GM12878 (cell line): ENCODE data around the gene CCNH. TPM values are rescaled to one million over a fixed set of nuclear protein-coding genes. Genes with fewer than 3 reads are reported as not detected.

ENCODE experiments used
- ATAC-seq: fragments of 200-7000 bp; cut with Tn5 transposase; 3 replicates; pipeline ENCODE4 v1.9.1; 2020; ENCODE audit warnings: mild to moderate bottlenecking, moderate library complexity
- BruUV-seq: library from RNA; stranded (reverse); fragments of 400-500 nt; replicated peaks from 2 replicates; lab custom pipeline; 2021; lab: Mats Ljungman, UMichigan
- CTCF ChIA-PET: fragments of 300-600 bp; sonication (Branson Sonifier 250); formaldehyde crosslinking; extraction: SDS; loops from one replicate; lab custom pipeline; 2021; ENCODE audit warnings: inconsistent platforms; lab: Yijun Ruan, JAX
- POLR2A ChIA-PET: fragments of 350-600 bp; formaldehyde crosslinking; extraction: SDS; loops from one replicate; lab custom pipeline; 2021; ENCODE audit warnings: inconsistent platforms; lab: Charles Lee
- RAD21 ChIA-PET: fragments of 300-600 bp; sonication (Branson Sonifier 250); formaldehyde crosslinking; loops from one replicate; lab custom pipeline; 2023; ENCODE audit warnings: antibody characterized with exemption; ENCODE audit not compliant: unreplicated experiment; lab: Charles Lee
- SMC1A ChIA-PET: fragments of 300-600 bp; sonication (Branson Sonifier 250); formaldehyde crosslinking; loops from one replicate; lab custom pipeline; 2023; ENCODE audit not compliant: unreplicated experiment, uncharacterized antibody; lab: Charles Lee
- DNase-seq: peaks from one replicate; pipeline ENCODE4 v3.0.0-alpha.2; 2011; ENCODE audit warnings: low read depth, low spot score
- FAIRE-seq: peaks from 3 replicates; lab custom pipeline; 2011; peaks lifted over from hg19 to GRCh38; lab: Jason Lieb, UNC
- H2AFZ ChIP-seq: 2 replicates; pipeline ENCODE4 v1.6.0; 2011; ENCODE audit warnings: low read depth, low read length, control low read depth; ENCODE audit not compliant: control insufficient read depth
- H3K27ac ChIP-seq: 2 replicates; pipeline ENCODE4 v1.5.1; 2011; ENCODE audit warnings: control low read depth; ENCODE audit not compliant: control insufficient read depth, insufficient read depth
- H3K27me3 ChIP-seq, 2 experiments: replicated peaks in 1 of 2; 2 replicates each; pipeline versions ENCODE4 v1.6.0 to v1.6.1; 2011; ENCODE audit warnings: low read length in 1 of 2; ENCODE audit not compliant: control insufficient read depth in 2 of 2, insufficient read depth in 2 of 2
- H3K36me3 ChIP-seq, 2 experiments: 2 replicates each; pipeline ENCODE4 v1.5.1; 2011; ENCODE audit warnings: low read length in 1 of 2; ENCODE audit not compliant: control insufficient read depth in 2 of 2, insufficient read depth in 2 of 2
- H3K4me1 ChIP-seq: 2 replicates; pipeline ENCODE4 v1.6.1; 2011; ENCODE audit warnings: mild to moderate bottlenecking, low read length, moderate library complexity, mixed read lengths; ENCODE audit not compliant: control insufficient read depth, insufficient read depth
- H3K4me2 ChIP-seq: 2 replicates; pipeline ENCODE4 v1.6.0; 2011; ENCODE audit warnings: control low read depth; ENCODE audit not compliant: control insufficient read depth, insufficient read depth
- H3K4me3 ChIP-seq: fragments of 200-600 bp; sonication (generic); 2 replicates; pipeline ENCODE4 v1.5.1; 2016
- H3K79me2 ChIP-seq: 2 replicates; pipeline ENCODE4 v1.6.0; 2011; ENCODE audit warnings: low read length; ENCODE audit not compliant: control insufficient read depth, insufficient read depth
- H3K9ac ChIP-seq: 2 replicates; pipeline ENCODE4 v1.8.0; 2011; ENCODE audit warnings: low read length, control low read depth, mixed read lengths; ENCODE audit not compliant: control insufficient read depth, insufficient read depth
- H3K9me3 ChIP-seq: replicated peaks from 3 replicates; pipeline ENCODE4 v1.5.1; 2011; ENCODE audit warnings: mild to moderate bottlenecking, low read length; ENCODE audit not compliant: control insufficient read depth, insufficient read depth
- H4K20me1 ChIP-seq: 2 replicates; pipeline ENCODE4 v1.6.0; 2011; ENCODE audit not compliant: control insufficient read depth, insufficient read depth
- BCL11A ChIP-seq: IDR thresholded peaks from 2 replicates; pipeline ENCODE4 v1.6.1; 2011; ENCODE audit warnings: low read depth, low read length
- CBX3 ChIP-seq: fragments of 200-600 bp; sonication (generic); IDR thresholded peaks from 2 replicates; pipeline ENCODE4 v1.6.1; 2016; ENCODE audit warnings: low read depth, borderline replicate concordance
- CHD2 ChIP-seq: IDR thresholded peaks from 2 replicates; pipeline ENCODE4 v1.6.1; 2011; ENCODE audit warnings: low read depth, low read length, improper control_type of control experiment, borderline replicate concordance
- CREB1 ChIP-seq: IDR thresholded peaks from 2 replicates; pipeline ENCODE4 v1.6.1; 2012; ENCODE audit warnings: low read depth, mild to moderate bottlenecking, inconsistent platforms
- ETV6 ChIP-seq, 2 experiments: fragments of 450-650 bp in 1 of 2; IDR thresholded peaks in 1 of 2; conservative IDR thresholded peaks in 1 of 2; 2 replicates each; pipeline ENCODE4 v1.6.1; 2014; ENCODE audit warnings: antibody characterized with exemption in 1 of 2, borderline replicate concordance in 1 of 2, low read depth in 1 of 2, mild to moderate bottlenecking in 1 of 2, moderate library complexity in 1 of 2
- GATAD2B ChIP-seq: fragments of 450-650 bp; conservative IDR thresholded peaks from 2 replicates; pipeline ENCODE4 v1.6.1; 2017; ENCODE audit warnings: low read depth, mild to moderate bottlenecking, moderate library complexity
- HSF1 ChIP-seq: fragments of 150-350 bp; IDR thresholded peaks from 2 replicates; pipeline ENCODE4 v1.6.1; 2014; ENCODE audit warnings: mild to moderate bottlenecking, low read depth, low read length
- IRF3 ChIP-seq: fragments of 450-650 bp; IDR thresholded peaks from 2 replicates; pipeline ENCODE4 v1.6.1; 2014; ENCODE audit warnings: mild to moderate bottlenecking
- MYB ChIP-seq: fragments of 150-350 bp; IDR thresholded peaks from 2 replicates; pipeline ENCODE4 v1.6.1; 2014; ENCODE audit warnings: mild to moderate bottlenecking, low read depth, low read length, borderline replicate concordance
- MYC ChIP-seq: IDR thresholded peaks from 2 replicates; pipeline ENCODE4 v1.6.1; 2011; ENCODE audit warnings: mild to moderate bottlenecking, low read length, moderate library complexity, inconsistent platforms; ENCODE audit not compliant: insufficient read depth, insufficient replicate concordance, insufficient read length, severe bottlenecking
- RELA ChIP-seq: fragments of 450-650 bp; IDR thresholded peaks from 2 replicates; pipeline ENCODE4 v1.8.0; 2014; ENCODE audit warnings: borderline replicate concordance; ENCODE audit not compliant: partially characterized antibody
- SPI1 ChIP-seq: IDR thresholded peaks from 2 replicates; pipeline ENCODE4 v1.6.1; 2011; ENCODE audit warnings: low read depth, mild to moderate bottlenecking, low read length, moderate library complexity, borderline replicate concordance; ENCODE audit not compliant: insufficient read depth
- TCF12 ChIP-seq: IDR thresholded peaks from 2 replicates; pipeline ENCODE4 v1.6.1; 2011; ENCODE audit warnings: low read depth, mild to moderate bottlenecking, low read length
- ZSCAN29 ChIP-seq: fragments of 450-650 bp; IDR thresholded peaks from 2 replicates; pipeline ENCODE4 v1.6.1; 2017; ENCODE audit warnings: mild to moderate bottlenecking, moderate library complexity
- WGBS: methylation state at CpG from one replicate; pipeline ENCODE4 v1.1.6; 2016; ENCODE audit warnings: low lambda C conversion rate; ENCODE audit not compliant: insufficient replicate concordance, insufficient coverage; ENCODE audit errors: missing lambda C conversion rate; 5-methylcytosine and 5-hydroxymethylcytosine counted together
- in situ Hi-C: fragments of 300-500 bp; cut with MboI; formaldehyde crosslinking; loops from 9 replicates; pipeline ENCODE4 v1.14.3; 2018; ENCODE audit warnings: mixed read lengths
- intact Hi-C: fragments of 100-400 bp; cut with micrococcal nuclease; formaldehyde crosslinking; loops from one replicate; pipeline ENCODE4 v1.14.2; 2022; ENCODE audit not compliant: unreplicated experiment
- polyA plus RNA-seq, 11 experiments: library from polyadenylated mRNA; depleted of rRNA in 4 of 11; unstranded in 6 of 11; stranded (reverse) in 5 of 11; fragments of >200 nt; fragmentation: Nextera tagmentation in 4 of 11; fragmentation: Illumina TruSeq in 1 of 11; extraction: Ambion mirVana in 4 of 11; extraction: Trizol in 1 of 11; gene quantifications; 1 replicate in 1 of 11; 2 replicates in 10 of 11; pipeline versions ENCODE4 v1.2.1 to v1.2.3, GENCODE V29; 2011 to 2016; ENCODE audit warnings: inconsistent platforms in 2 of 11, missing spikeins in 2 of 11, low read depth in 1 of 11
- total RNA-seq, 4 experiments: library from RNA; depleted of rRNA in 3 of 4; stranded (reverse); fragments of >200 nt in 3 of 4; fragmentation: Illumina TruSeq in 1 of 4; extraction: Trizol in 1 of 4; gene quantifications; 2 replicates each; pipeline versions ENCODE4 v1.2.1 to v1.2.3, GENCODE V29; 2013 to 2021
- TF ChIP-seq, protein P1 (sequence below): fragments of 450-650 bp; IDR thresholded peaks from 2 replicates; pipeline ENCODE4 v1.6.1; 2016; ENCODE audit warnings: mild to moderate bottlenecking

CCNH gene
- total and polyA plus RNA-seq, 10 of the 15 experiments (the other 5 are each of a cell fraction or from before 2014, with no cell fraction given): 43.9 to 116 (median 81.4) TPM

DNA sequence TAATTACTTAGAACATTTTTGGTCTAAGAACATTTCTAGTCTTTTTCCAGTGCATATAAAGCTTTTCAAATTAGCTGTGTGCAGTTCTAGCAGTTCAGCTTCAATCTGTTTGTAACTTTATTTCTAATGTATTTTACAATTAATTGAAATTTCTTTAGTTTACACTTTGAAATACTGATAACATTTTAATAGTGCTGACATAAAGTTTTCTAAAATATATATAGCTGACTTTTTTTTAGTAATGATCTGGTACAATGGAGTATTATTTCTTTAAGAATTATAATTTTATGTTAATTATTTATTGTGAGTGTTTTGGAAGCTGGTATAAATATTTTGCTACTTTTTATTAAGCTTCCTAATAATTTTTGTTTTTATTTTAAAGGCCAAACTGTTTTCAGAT, 43.3 kb downstream of the CCNH start (continued):
- no peak for TF ChIP-seq MYB
- TF ChIP-seq HSF1: no peak
- TF ChIP-seq, all 136 proteins: peak for 0

DNA sequence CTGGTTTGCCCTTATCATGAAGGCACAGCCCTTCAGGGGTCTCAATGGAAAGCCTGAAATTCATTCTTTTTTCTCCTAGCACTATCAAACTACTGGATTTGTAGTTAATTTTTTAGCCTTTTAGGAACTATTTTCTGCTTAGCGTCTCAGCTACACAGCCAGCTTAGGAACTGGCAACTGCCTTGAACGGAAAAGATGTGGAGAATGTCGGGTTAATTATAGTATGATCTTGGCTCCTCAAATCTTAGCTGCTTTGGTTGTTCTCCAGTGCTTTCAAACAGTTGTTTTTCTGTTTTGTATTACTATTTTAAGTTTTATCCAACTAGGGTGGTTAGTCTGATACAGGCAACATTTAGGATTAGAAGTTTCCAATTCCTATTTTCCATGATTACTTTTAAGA, 44.1 kb downstream of the CCNH start:
- H3K9me3 ChIP-seq: no peaks in the 10 kb centered on the region
- SMC1A ChIA-PET: interaction anchor here (0.7 to 3.2 kb wide), 7 partner anchors 9 to 165 kb away, joined by 3 to 14 read pairs (median 4); partner anchors contain the start of gene RASA1
- in situ Hi-C loops: no loop called here
- H2AFZ ChIP-seq: no peak overlapping the region
- no peak overlapping the region for H3K27ac ChIP-seq
- FAIRE-seq (no peak), DNase-seq (no peak), ATAC-seq (no peak)
- no TSS peak for BruUV-seq
- no peak overlapping the region for H3K4me3 ChIP-seq
- POLR2A ChIA-PET: no interaction called here
- H3K4me1 ChIP-seq: no peaks in the 10 kb centered on the region
- H3K9ac ChIP-seq: no peak overlapping the region
- 98% methylated on average over 3 of the region's 3 CpGs for WGBS
- RAD21 ChIA-PET: interaction anchor here (1.2 kb wide), 1 partner anchor 32 kb away, joined by 3 read pairs; no protein-coding TSS in a partner anchor
- H3K27me3 ChIP-seq: no peaks in the 10 kb centered on the region
- H3K79me2 ChIP-seq: no peaks in the 10 kb centered on the region
- H3K4me2 ChIP-seq: no peak overlapping the region
- CTCF ChIA-PET: no interaction called here
- intact Hi-C loops: no loop called here
- H4K20me1 ChIP-seq: no peaks in the 10 kb centered on the region
- peaks cover 0 to 31% of the 10 kb centered on the region in 2 experiments; a peak in 2 of 4 replicates for H3K36me3 ChIP-seq
- no peak for TF ChIP-seq BCL11A
- no peak for TF ChIP-seq TCF12
- TF ChIP-seq, protein P1, sequence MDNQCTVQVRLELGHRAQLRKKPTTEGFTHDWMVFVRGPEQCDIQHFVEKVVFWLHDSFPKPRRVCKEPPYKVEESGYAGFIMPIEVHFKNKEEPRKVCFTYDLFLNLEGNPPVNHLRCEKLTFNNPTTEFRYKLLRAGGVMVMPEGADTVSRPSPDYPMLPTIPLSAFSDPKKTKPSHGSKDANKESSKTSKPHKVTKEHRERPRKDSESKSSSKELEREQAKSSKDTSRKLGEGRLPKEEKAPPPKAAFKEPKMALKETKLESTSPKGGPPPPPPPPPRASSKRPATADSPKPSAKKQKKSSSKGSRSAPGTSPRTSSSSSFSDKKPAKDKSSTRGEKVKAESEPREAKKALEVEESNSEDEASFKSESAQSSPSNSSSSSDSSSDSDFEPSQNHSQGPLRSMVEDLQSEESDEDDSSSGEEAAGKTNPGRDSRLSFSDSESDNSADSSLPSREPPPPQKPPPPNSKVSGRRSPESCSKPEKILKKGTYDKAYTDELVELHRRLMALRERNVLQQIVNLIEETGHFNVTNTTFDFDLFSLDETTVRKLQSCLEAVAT: no peak
- no peak for TF ChIP-seq ETV6 (conservative IDR thresholded peaks at IDR 0.05 in 1 of 2, IDR thresholded peaks at IDR 0.05 in 1 of 2; ENCODE audit: borderline replicate concordance in 1 of 2, low read depth in 1 of 2)
- no peak for TF ChIP-seq CBX3
- TF ChIP-seq ZSCAN29: no peak
- no peak for TF ChIP-seq MYC
- TF ChIP-seq RELA: no peak
- no peak for TF ChIP-seq IRF3
- no peak for TF ChIP-seq GATAD2B
- TF ChIP-seq CREB1: no peak
- no peak for TF ChIP-seq SPI1
- no peak for TF ChIP-seq CHD2
